Smooth muscle cell (in vitro differentiated cells): ENCODE results near the gene UBAP1L. TPM values are rescaled to one million over a fixed set of nuclear protein-coding genes. Genes with fewer than 3 reads are reported as not detected.

Experiments used
- DNase-seq: peaks from one replicate; lab custom pipeline; 2025; ENCODE audit not compliant: unreplicated experiment; lab: John Stamatoyannopoulos, UW
- H2AFZ ChIP-seq: fragments of 200-600 bp; sonication (generic); 2 replicates; pipeline ENCODE4 v1.6.0; 2016; ENCODE audit warnings: antibody characterized with exemption, low read depth, mild to moderate bottlenecking
- H3F3A ChIP-seq: fragments of 200-600 bp; sonication (generic); 2 replicates; pipeline ENCODE4 v1.6.0; 2017; ENCODE audit warnings: antibody characterized with exemption, low read depth
- H3K27ac ChIP-seq: fragments of 200-600 bp; sonication (generic); 2 replicates; pipeline ENCODE4 v1.5.1; 2016; ENCODE audit warnings: low read depth, mild to moderate bottlenecking
- H3K27me3 ChIP-seq: fragments of 200-600 bp; sonication (generic); 2 replicates; pipeline ENCODE4 v1.6.1; 2016; ENCODE audit warnings: low read depth, mild to moderate bottlenecking
- H3K36me3 ChIP-seq: fragments of 200-600 bp; sonication (generic); 2 replicates; pipeline ENCODE4 v1.5.1; 2016; ENCODE audit warnings: low read depth
- H3K4me1 ChIP-seq: fragments of 200-600 bp; sonication (generic); 2 replicates; pipeline ENCODE4 v1.5.1; 2016; ENCODE audit warnings: low read depth
- H3K4me2 ChIP-seq: fragments of 200-600 bp; sonication (generic); 2 replicates; pipeline ENCODE4 v1.6.0; 2016; ENCODE audit warnings: mild to moderate bottlenecking
- H3K4me3 ChIP-seq: fragments of 200-600 bp; sonication (generic); 2 replicates; pipeline ENCODE4 v1.5.1; 2016; ENCODE audit warnings: mild to moderate bottlenecking
- H3K79me2 ChIP-seq: fragments of 200-600 bp; sonication (generic); 2 replicates; pipeline ENCODE4 v1.6.0; 2016; ENCODE audit warnings: low read depth, mild to moderate bottlenecking
- H3K9ac ChIP-seq: fragments of 200-600 bp; sonication (generic); 2 replicates; pipeline ENCODE4 v1.6.0; 2016; ENCODE audit warnings: low read depth
- H3K9me3 ChIP-seq: fragments of 200-600 bp; sonication (generic); replicated peaks from 2 replicates; pipeline ENCODE4 v1.5.1; 2016; ENCODE audit warnings: low read depth
- H4K20me1 ChIP-seq: fragments of 200-600 bp; sonication (generic); 2 replicates; pipeline ENCODE4 v1.6.0; 2016; ENCODE audit warnings: low read depth
- WGBS: methylation state at CpG from one replicate; pipeline ENCODE4 v1.1.7; 2016; ENCODE audit warnings: low lambda C conversion rate; 5-methylcytosine and 5-hydroxymethylcytosine counted together
- polyA plus RNA-seq: library from polyadenylated mRNA; unstranded; fragments of >200 nt; fragmentation: Nextera tagmentation; extraction: Ambion mirVana; gene quantifications from 2 replicates; pipeline ENCODE4 v1.2.1, GENCODE V29; 2016
- total RNA-seq: library from RNA; depleted of rRNA; stranded (reverse); fragments of >200 nt; gene quantifications from 2 replicates; pipeline ENCODE4 v1.2.3, GENCODE V29; 2014
- TF ChIP-seq, protein P1 (sequence below): fragments of 200-600 bp; sonication (generic); IDR thresholded peaks from 2 replicates; pipeline ENCODE4 v1.5.1; 2017; ENCODE audit warnings: borderline replicate concordance, mild to moderate bottlenecking, antibody characterized with exemption; ENCODE audit not compliant: insufficient read depth, poor library complexity, severe bottlenecking

UBAP1L gene
- total and polyA plus RNA-seq, 2 experiments from 2014 or later, result 1.0 to 1.2 TPM

DNA sequence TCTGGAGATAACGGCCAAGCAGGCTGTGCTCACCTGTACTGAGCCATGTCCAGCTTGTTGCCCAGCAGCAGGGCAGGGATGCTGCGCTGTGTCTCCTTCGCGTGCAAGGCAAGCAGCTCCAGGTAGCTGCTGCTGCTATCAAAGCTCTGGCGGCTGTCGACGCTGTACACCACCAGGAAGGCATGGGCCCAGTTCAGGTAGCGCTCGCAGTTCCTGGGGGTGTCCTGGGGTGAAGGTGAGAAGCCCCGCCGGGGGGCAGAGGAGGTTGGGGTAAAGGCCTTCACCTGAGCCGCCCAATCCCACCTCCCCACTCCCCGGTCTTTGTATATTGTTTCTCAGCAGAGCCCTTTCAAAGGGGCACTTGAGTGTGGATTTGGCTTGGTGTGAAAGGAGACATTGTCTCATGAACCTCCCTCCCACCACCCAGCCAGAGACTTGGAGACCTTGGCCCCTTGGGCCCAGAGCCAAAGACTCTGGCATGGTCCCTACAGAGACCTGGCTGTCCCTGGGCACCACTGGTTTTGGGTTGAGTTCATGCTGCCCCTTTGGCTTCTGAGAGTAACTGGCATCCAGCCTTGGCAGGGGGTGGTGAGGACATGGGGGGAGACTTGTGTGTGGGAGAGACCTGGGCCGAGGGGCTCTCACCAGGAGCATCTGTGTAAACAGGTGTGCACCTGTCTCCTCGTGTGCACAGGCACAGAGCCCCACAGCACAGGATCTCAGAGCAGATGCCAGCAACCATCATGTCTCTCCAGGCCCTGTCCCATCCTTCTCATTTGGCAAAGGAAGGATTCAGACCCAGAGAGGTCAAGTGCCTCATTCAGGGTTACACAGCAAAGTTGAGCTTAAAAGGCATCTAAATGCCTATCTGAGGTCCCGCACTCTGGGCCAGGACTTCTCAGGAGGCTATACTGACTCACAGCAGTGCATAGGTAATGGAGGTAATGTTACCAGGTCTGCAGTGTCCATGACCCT, 56.3 kb downstream of the UBAP1L start:
- no peaks in the 10 kb centered on the region for H3K4me1 ChIP-seq
- H3K36me3 ChIP-seq, result no peaks in the 10 kb centered on the region
- no peak overlapping the region for H3K27ac ChIP-seq
- H3K9ac ChIP-seq, result no peak overlapping the region
- H3K9me3 ChIP-seq, result no peaks in the 10 kb centered on the region
- no peaks in the 10 kb centered on the region for H3K27me3 ChIP-seq
- peaks cover 4% of the 10 kb centered on the region for H4K20me1 ChIP-seq
- DNase-seq, result no peak
- no peak overlapping the region for H3K4me2 ChIP-seq
- TF ChIP-seq, protein P1, sequence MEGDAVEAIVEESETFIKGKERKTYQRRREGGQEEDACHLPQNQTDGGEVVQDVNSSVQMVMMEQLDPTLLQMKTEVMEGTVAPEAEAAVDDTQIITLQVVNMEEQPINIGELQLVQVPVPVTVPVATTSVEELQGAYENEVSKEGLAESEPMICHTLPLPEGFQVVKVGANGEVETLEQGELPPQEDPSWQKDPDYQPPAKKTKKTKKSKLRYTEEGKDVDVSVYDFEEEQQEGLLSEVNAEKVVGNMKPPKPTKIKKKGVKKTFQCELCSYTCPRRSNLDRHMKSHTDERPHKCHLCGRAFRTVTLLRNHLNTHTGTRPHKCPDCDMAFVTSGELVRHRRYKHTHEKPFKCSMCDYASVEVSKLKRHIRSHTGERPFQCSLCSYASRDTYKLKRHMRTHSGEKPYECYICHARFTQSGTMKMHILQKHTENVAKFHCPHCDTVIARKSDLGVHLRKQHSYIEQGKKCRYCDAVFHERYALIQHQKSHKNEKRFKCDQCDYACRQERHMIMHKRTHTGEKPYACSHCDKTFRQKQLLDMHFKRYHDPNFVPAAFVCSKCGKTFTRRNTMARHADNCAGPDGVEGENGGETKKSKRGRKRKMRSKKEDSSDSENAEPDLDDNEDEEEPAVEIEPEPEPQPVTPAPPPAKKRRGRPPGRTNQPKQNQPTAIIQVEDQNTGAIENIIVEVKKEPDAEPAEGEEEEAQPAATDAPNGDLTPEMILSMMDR, result no peak
- H3K79me2 ChIP-seq, result no peaks in the 10 kb centered on the region
- no peak overlapping the region for H3K4me3 ChIP-seq
- no peak overlapping the region for H2AFZ ChIP-seq
- WGBS, result 92% methylated on average over 16 of the region's 16 CpGs
- H3F3A ChIP-seq, result no peaks in the 10 kb centered on the region

DNA sequence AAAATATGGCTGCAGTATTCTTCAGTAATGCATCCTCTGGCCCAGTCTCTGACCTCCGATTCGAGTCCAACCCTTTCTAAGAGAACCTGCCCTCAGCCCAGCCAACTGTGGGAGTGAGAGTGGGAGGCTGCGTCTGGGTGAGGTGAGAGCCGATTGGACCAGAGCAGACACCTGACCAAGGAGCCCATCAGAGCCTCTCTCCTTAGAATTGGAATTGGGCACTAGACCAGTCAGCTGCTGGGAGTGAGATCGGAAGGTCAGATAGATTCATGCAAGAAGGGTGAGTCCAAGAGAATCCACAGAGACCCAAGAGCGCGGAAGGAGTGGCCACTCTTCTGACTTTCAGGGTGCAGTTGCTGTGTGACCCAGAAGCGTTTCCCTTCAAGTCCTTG, 57.5 kb downstream of the UBAP1L start:
- no peaks in the 10 kb centered on the region for H3K9me3 ChIP-seq
- 96% methylated on average over 8 of the region's 8 CpGs for WGBS
- H3K27me3 ChIP-seq, result no peaks in the 10 kb centered on the region
- H3K9ac ChIP-seq, result no peak overlapping the region
- no peaks in the 10 kb centered on the region for H3K4me1 ChIP-seq
- no peaks in the 10 kb centered on the region for H3K79me2 ChIP-seq
- TF ChIP-seq, protein P1, result no peak
- H3K36me3 ChIP-seq, result no peaks in the 10 kb centered on the region
- no peak overlapping the region for H3K27ac ChIP-seq
- H2AFZ ChIP-seq, result no peak overlapping the region
- no peak overlapping the region for H3K4me2 ChIP-seq
- no peaks in the 10 kb centered on the region for H3F3A ChIP-seq
- H4K20me1 ChIP-seq, result peaks cover 4% of the 10 kb centered on the region
- no peak for DNase-seq
- no peak overlapping the region for H3K4me3 ChIP-seq

DNA sequence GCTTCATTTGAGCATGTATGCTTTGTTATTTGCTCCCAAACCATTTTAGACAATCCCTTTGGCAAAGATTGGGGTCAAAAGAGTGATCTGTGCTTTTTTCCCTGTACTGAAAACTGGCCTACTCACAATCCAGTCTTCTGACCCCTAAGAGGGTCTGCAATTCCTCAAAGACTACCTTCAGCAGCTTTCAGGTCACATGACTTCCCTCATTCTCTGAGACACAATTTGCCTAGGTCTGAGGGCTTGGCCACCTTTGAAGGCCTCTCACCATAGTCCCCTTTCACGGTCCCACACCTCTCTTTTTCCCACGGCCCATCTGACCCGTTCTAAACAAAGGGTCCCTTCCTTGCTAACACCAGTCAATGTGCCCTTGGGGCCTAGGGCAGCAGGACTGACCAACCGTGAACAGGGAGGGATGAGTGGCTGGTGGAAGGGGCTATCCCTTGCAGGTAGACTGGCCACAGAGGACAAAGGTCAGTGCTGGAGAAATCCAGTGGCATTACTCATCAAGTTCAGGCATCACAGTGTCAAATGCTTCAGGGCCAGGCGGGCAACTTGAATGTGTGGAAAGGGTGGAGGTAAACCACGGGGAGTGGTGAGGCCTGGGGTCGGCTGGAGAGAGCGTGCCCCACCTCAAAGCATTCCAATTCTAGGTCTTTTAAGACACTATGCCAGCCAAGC, 58.0 kb downstream of the UBAP1L start:
- Histone ChIP-seq H3K79me2 (no peaks in the 10 kb centered on the region), H3K36me3 (no peaks in the 10 kb centered on the region), H3K4me2 (no peak overlapping the region), H4K20me1 (peaks cover 4% of the 10 kb centered on the region), H3K4me1 (no peaks in the 10 kb centered on the region), H3K9me3 (no peaks in the 10 kb centered on the region), H3F3A (no peaks in the 10 kb centered on the region), H3K27me3 (no peaks in the 10 kb centered on the region), H2AFZ (no peak overlapping the region), H3K27ac (no peak overlapping the region), H3K4me3 (no peak overlapping the region), H3K9ac (no peak overlapping the region)
- TF ChIP-seq, protein P1, result no peak
- DNase-seq, result no peak
- 71% methylated on average over 8 of the region's 8 CpGs for WGBS
